GM23248 (cell line): Measurements from ENCODE around the gene GTF3A. TPM values are rescaled to one million over a fixed set of nuclear protein-coding genes. Genes with fewer than 3 reads are reported as not detected.

ENCODE experiments used
- DNase-seq: peaks from one replicate; pipeline ENCODE4 v3.0.0-alpha.2; 2015
- H2AFZ ChIP-seq: fragments of 200-600 bp; sonication (generic); 2 replicates; pipeline ENCODE4 v1.6.1; 2016; ENCODE audit warnings: antibody characterized with exemption
- H3F3A ChIP-seq: fragments of 200-600 bp; sonication (generic); 2 replicates; pipeline ENCODE4 v1.6.1; 2016; ENCODE audit warnings: mild to moderate bottlenecking, antibody characterized with exemption, mixed run types; ENCODE audit not compliant: insufficient read depth
- H3K27ac ChIP-seq: fragments of 200-600 bp; sonication (generic); 2 replicates; pipeline ENCODE4 v1.5.1; 2016; ENCODE audit warnings: mild to moderate bottlenecking
- H3K27me3 ChIP-seq: fragments of 200-600 bp; sonication (generic); replicated peaks from 2 replicates; pipeline ENCODE4 v1.6.1; 2016; ENCODE audit warnings: mild to moderate bottlenecking; ENCODE audit not compliant: insufficient read depth
- H3K36me3 ChIP-seq: fragments of 200-600 bp; sonication (generic); 2 replicates; pipeline ENCODE4 v1.6.1; 2016; ENCODE audit warnings: low read depth, mild to moderate bottlenecking
- H3K4me1 ChIP-seq: fragments of 200-600 bp; sonication (generic); 2 replicates; pipeline ENCODE4 v1.6.1; 2016; ENCODE audit warnings: mild to moderate bottlenecking; ENCODE audit not compliant: insufficient read depth
- H3K4me2 ChIP-seq: fragments of 200-600 bp; sonication (generic); one replicate; pipeline ENCODE4 v1.6.1; 2016; ENCODE audit warnings: mild to moderate bottlenecking; ENCODE audit not compliant: unreplicated experiment
- H3K4me3 ChIP-seq: fragments of 200-600 bp; sonication (generic); 2 replicates; pipeline ENCODE4 v1.5.1; 2016; ENCODE audit warnings: mild to moderate bottlenecking
- H3K79me2 ChIP-seq: fragments of 200-600 bp; sonication (generic); 2 replicates; pipeline ENCODE4 v1.6.1; 2016; ENCODE audit warnings: mild to moderate bottlenecking; ENCODE audit not compliant: insufficient read depth
- H3K9ac ChIP-seq: fragments of 200-600 bp; sonication (generic); 2 replicates; pipeline ENCODE4 v1.6.1; 2016; ENCODE audit warnings: mild to moderate bottlenecking
- H3K9me2 ChIP-seq: fragments of 200-600 bp; sonication (generic); 2 replicates; pipeline ENCODE4 v1.6.1; 2016; ENCODE audit warnings: mixed run types, mild to moderate bottlenecking, moderate library complexity; ENCODE audit not compliant: insufficient read depth
- H3K9me3 ChIP-seq: fragments of 200-600 bp; sonication (generic); one replicate; pipeline ENCODE4 v1.6.1; 2017; ENCODE audit warnings: low read depth
- H4K20me1 ChIP-seq: fragments of 200-600 bp; sonication (generic); 2 replicates; pipeline ENCODE4 v1.6.0; 2016; ENCODE audit not compliant: insufficient read depth
- EZH2 ChIP-seq: fragments of 200-600 bp; sonication (generic); IDR thresholded peaks from 2 replicates; pipeline ENCODE4 v1.6.1; 2018; ENCODE audit warnings: antibody characterized with exemption, mild to moderate bottlenecking; ENCODE audit not compliant: insufficient read depth, poor library complexity, severe bottlenecking
- EZH2phosphoT487 ChIP-seq: fragments of 200-600 bp; sonication (generic); IDR thresholded peaks from 2 replicates; pipeline ENCODE4 v1.6.1; 2018; ENCODE audit warnings: antibody characterized with exemption, moderate library complexity, mild to moderate bottlenecking, low read depth; ENCODE audit not compliant: insufficient read depth
- WGBS, 2 experiments: methylation state at CpG; one replicate each; pipeline ENCODE4 v1.1.6; 2015 to 2017; ENCODE audit warnings: low lambda C conversion rate in 2 of 2, low coverage in 1 of 2; ENCODE audit errors: missing lambda C conversion rate in 2 of 2; 5-methylcytosine and 5-hydroxymethylcytosine counted together
- in situ Hi-C: fragments of 300-500 bp; cut with MboI; formaldehyde crosslinking; loops from 2 replicates; pipeline ENCODE4 v1.15.0; 2020
- polyA plus RNA-seq: library from polyadenylated mRNA; unstranded; fragments of >200 nt; fragmentation: Nextera tagmentation; extraction: Ambion mirVana; gene quantifications from 2 replicates; pipeline ENCODE4 v1.2.1, GENCODE V29; 2016
- total RNA-seq: library from RNA; depleted of rRNA; stranded (reverse); fragments of >200 nt; shearing (Covaris generic); gene quantifications from 2 replicates; pipeline ENCODE4 v1.2.3, GENCODE V29; 2014

GTF3A gene
- total and polyA plus RNA-seq, 2 experiments from 2014 or later = 86.2 to 163 TPM

- H3K9ac ChIP-seq = no peak overlapping the region
- H3K27ac ChIP-seq = no peak overlapping the region
- H3K36me3 ChIP-seq = peaks cover 10% of the 10 kb centered on the region; the same call in 1 of the 2 replicates
- no peak overlapping the region for H3K4me3 ChIP-seq
- H3K4me2 ChIP-seq = no peak overlapping the region
- no peaks in the 10 kb centered on the region for H3K9me3 ChIP-seq
- in situ Hi-C loops = no loop called here
- peaks cover 33% of the 10 kb centered on the region for H3K79me2 ChIP-seq
- DNase-seq = no peak
- TF ChIP-seq EZH2 (no peak), EZH2phosphoT487 (no peak)
- no peaks in the 10 kb centered on the region for H3F3A ChIP-seq
- H3K9me2 ChIP-seq = no peaks in the 10 kb centered on the region
- no peak overlapping the region for H2AFZ ChIP-seq
- no peaks in the 10 kb centered on the region for H3K4me1 ChIP-seq
- 87 to 90% methylated on average over 15 of the region's 15 CpGs for WGBS, 2 experiments
- no peaks in the 10 kb centered on the region for H4K20me1 ChIP-seq
- no peaks in the 10 kb centered on the region for H3K27me3 ChIP-seq
Measured at GRCh38 chr13:27442071-27442647, 17.7 kb downstream of the GTF3A start.

GRCh38 chr13:27442797-27443196 is 18.4 kb downstream of the GTF3A start:
- Histone ChIP-seq H3F3A (no peaks in the 10 kb centered on the region), H3K9me2 (no peaks in the 10 kb centered on the region), H3K27me3 (no peaks in the 10 kb centered on the region), H3K4me1 (no peaks in the 10 kb centered on the region), H3K4me2 (no peak overlapping the region), H2AFZ (no peak overlapping the region), H3K9me3 (no peaks in the 10 kb centered on the region), H4K20me1 (no peaks in the 10 kb centered on the region), H3K4me3 (no peak overlapping the region), H3K36me3 (peaks cover 10% of the 10 kb centered on the region; the same call in 1 of the 2 replicates), H3K79me2 (peaks cover 40% of the 10 kb centered on the region), H3K9ac (no peak overlapping the region), H3K27ac (no peak overlapping the region)
- DNase-seq = no peak
- in situ Hi-C loops = no loop called here
- no peak for TF ChIP-seq EZH2
- no peak for TF ChIP-seq EZH2phosphoT487
- WGBS, 2 experiments = 96 to 99% methylated on average over 7 of the region's 7 CpGs

GRCh38 chr13:27446986-27447583 is 22.7 kb downstream of the GTF3A start:
- Histone ChIP-seq H4K20me1 (no peaks in the 10 kb centered on the region), H3K9me2 (no peaks in the 10 kb centered on the region), H3K4me1 (peaks cover 4% of the 10 kb centered on the region; the same call in 1 of the 2 replicates), H3K9me3 (no peaks in the 10 kb centered on the region), H3F3A (peaks cover 22% of the 10 kb centered on the region), H3K9ac (no peak overlapping the region), H3K27ac (no peak overlapping the region), H3K27me3 (no peaks in the 10 kb centered on the region), H3K4me2 (no peak overlapping the region), H3K36me3 (peaks cover 3% of the 10 kb centered on the region; the same call in 1 of the 2 replicates), H2AFZ (no peak overlapping the region), H3K79me2 (peaks cover 58% of the 10 kb centered on the region), H3K4me3 (no peak overlapping the region)
- in situ Hi-C loops = no loop called here
- no peak for TF ChIP-seq EZH2phosphoT487
- no peak for TF ChIP-seq EZH2
- no peak for DNase-seq
- 77 to 81% methylated on average over 7 of the region's 7 CpGs for WGBS, 2 experiments

GRCh38 chr13:27448308-27448707 is 23.9 kb downstream of the GTF3A start:
- no peak overlapping the region for H3K4me3 ChIP-seq
- 89% methylated on average over 4 of the region's 4 CpGs for WGBS, 2 experiments
- no peak overlapping the region for H3K4me2 ChIP-seq

More at GRCh38 chr13:27448308-27448707, 23.9 kb downstream of the GTF3A start:
- no peak overlapping the region for H3K9ac ChIP-seq
- H3K27ac ChIP-seq = no peak overlapping the region
- no peak for DNase-seq
- no peaks in the 10 kb centered on the region for H3K9me3 ChIP-seq
- peaks cover 58% of the 10 kb centered on the region for H3K79me2 ChIP-seq
- H2AFZ ChIP-seq = no peak overlapping the region
- no peaks in the 10 kb centered on the region for H3K27me3 ChIP-seq
- TF ChIP-seq EZH2 (no peak), EZH2phosphoT487 (no peak)
- H3K36me3 ChIP-seq = no peaks in the 10 kb centered on the region
- no peaks in the 10 kb centered on the region for H3K9me2 ChIP-seq
- H4K20me1 ChIP-seq = no peaks in the 10 kb centered on the region
- H3F3A ChIP-seq = peaks cover 22% of the 10 kb centered on the region
- H3K4me1 ChIP-seq = peaks cover 4% of the 10 kb centered on the region; the same call in 1 of the 2 replicates
- in situ Hi-C loops = no loop called here
